ENCODE data around the gene GPR18.
"Not testable (repeated sequence)": the region's sequence is repeated elsewhere in the genome, so short reads cannot be mapped to it uniquely, and the experiment has no call there.

The GPR18 gene

DNA sequence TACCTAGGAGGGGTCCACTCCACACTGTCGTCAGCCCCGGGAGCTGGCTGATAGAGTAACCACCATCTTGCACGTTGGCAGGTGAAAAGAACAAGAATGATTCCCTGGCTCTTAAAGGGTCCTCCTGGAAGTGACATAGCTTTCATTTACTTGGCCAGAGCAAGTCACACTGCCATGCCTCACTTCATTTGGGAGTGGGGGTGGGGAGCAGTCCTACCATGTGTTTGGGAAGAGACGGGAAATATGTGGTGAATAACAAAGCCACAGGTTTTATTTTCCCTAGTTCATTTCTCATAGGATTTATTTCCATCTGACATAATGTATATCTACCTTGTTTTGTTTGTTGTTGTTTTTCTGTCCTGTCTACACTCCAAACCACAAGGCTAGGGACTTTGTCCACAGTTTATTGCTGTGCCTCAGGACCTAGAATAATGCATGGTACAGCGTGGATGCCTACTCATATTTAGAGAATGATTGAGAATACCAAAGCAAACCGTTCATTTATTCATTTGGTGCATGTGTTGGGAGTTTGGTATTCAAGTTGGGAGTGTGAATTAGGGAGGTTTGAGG lies 30.8 kb downstream of the GPR18 start:
- DNase-seq = no peak

DNA sequence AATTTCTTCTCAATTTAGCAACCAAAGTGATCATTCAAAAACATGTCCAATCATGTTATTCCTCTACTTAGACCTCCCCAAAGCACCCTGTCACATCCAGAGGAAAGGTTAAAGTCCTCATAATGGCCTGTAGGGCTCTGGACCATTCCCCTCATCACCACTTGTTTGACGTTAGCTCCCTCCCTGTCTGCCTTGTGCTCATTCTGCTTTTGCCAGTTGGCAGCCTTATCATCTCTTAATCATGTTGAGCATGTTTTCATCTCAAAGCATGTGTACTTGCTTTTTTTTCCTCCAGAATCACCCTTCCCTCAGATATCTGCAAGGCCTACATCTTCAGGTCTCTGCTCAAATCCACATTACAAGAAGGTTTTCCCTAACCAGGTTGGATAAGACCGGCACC lies 31.7 kb downstream of the GPR18 start:
- no peak for DNase-seq

DNA sequence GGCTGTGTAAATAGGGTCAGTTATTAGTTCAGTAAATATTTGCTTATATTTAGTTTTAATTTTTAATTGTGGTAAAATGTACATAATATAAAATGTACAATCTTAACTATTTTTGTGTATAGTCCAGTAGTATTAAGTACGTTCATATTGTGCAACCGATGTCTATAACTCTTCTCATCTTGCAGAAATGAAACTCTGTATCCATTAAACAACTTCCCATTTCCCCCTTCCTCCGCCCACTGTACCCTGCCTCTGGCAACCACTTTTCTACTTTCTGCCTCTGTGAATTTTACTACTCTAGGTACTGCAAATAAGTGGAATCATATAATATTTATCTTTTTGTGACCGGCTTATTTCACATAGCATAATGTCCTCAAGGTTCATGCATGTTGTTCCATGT lies 33.1 kb downstream of the GPR18 start:
- DNase-seq = no peak

DNA sequence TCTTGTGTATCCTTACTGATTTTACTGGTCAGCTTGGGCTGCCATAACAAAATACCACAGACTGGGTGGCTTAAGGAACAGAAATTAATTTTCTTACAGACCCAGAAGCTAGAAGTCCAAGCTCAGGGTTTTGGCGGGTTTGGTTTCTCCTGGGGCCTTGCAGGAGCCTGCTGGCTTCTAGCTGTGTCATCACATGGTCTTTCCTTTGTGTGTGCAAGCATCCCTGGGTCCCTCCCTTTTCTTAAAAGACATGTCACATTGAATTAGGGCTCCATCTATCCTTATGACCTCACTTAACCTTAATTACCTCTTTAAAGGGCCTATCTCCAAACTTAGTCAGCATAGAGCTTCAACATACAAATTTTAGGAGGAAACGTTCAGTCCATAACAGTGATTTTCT lies 34.2 kb downstream of the GPR18 start:
- no peak for DNase-seq

DNA sequence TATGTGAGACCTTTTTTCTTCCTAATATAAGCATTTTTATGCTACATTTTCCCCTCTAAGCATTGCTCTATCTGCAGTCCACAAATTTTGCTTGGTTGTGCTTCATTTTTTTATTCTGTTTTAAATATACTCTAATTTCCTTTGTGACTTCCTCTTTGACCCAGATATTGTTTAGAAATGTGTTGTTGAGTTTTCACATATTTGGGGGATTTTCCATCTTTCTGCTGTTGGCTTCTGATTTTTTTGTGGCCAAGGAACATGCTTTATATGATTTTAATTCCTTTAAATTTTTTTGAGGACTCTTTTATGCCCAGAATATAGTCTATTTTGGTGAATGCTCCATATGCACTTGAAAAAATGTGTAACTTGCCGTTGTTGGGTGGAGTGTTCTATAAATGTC lies 34.6 kb downstream of the GPR18 start:
- DNase-seq = no peak

DNA sequence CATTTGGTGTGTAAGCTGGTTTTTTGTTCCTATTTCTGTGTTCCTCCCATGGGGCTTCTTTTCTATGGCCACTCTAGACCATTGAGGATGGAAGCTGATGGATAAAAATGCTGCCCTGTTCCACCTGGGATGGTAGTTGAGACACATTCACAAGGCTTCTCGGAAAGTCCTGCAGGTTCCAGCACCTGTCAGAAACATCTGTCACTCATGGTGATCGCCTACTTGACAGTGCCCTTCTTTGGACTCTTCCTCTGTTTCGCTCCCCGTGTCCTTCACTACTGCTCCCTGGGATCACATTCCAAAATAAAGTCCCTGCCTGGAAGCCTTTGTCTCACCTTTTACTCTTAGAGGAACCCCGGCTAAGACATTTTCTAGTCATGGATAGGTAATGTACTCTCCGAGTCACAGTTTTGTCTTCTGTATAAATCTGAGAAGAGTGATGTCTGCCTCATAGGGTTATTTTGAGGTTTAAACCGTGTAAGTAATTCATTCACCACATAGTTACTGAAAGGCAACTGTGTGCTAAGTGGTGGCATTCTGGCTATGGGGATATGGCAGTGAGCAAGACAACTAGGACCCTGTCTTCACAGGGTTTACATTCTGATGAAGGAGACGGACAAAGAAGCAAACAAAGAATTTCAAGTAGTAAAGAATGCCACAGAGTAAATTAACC lies 36.5 kb downstream of the GPR18 start:
- no peak for DNase-seq

DNA sequence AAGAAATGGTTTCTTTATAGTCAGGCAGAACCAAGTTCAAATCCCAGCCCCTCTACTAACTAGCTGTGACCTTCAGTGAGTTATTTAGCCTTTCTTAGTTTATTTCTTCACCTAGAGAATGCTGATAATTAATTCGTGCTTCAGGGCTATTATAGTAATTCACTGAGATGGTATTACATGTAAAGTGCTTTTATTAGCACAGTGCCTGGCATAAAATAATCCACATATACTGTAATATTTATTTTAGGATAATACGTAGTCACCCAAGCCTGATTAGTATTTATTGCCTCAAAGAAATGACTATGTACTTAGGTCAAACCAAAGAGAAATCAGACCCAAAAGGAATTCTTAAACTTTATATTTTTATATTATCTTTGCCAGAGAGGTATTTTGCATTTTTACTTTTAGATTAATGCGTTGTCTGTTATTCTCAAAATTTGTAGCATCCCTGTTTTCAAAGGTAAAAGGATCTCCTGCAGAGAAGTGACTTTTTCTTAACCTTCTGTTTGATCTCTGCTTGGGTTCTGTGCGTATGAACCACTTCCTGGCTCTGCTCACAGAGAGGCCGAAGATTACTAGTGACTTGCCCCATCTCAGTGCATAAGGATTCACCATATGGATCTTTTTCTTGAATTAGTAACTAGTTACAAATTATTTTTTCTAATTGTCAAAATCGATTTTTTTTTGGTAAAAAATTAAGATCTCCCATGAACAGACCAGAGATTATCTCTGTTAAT lies 37.8 kb downstream of the GPR18 start:
- DNase-seq = no peak

DNA sequence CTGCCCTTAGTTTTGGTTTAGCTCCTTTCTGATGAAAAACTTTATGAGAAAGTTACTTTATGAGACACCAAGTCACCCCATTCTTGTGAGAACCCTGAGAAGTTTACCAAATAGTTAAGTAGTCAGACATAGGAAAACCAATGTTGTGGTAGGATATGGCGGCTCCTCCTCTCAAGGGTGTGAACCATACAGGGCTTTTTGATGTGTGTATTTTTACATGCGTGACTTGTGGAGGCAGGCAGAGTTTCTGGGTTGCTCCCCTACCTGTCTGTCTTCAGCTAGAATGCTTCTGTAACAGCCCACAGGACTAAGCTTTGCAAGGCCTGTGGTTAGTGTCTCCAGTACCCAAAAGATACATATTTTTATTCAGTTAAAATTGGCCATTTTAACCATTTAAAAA lies 39.2 kb downstream of the GPR18 start:
- no peak for DNase-seq

DNA sequence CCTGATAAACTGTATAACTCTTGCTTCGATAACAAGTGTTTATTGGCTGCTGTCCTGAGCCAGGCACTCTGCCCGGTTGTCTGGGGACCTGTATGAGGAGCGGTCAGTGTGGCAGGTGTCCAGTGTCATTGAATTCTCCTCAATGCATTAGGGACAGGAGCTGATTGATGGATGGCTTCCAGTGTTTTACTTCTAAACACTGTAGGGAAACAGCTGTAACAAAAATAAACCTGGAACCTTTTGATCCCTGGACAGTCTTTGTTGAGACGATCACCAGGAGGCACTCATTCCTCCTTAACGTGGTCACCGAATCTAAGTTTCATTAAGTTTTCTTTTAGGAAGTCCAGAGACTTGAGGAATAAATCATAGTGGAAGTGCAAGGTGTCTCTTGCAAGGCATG lies 39.6 kb downstream of the GPR18 start:
- DNase-seq = no peak

DNA sequence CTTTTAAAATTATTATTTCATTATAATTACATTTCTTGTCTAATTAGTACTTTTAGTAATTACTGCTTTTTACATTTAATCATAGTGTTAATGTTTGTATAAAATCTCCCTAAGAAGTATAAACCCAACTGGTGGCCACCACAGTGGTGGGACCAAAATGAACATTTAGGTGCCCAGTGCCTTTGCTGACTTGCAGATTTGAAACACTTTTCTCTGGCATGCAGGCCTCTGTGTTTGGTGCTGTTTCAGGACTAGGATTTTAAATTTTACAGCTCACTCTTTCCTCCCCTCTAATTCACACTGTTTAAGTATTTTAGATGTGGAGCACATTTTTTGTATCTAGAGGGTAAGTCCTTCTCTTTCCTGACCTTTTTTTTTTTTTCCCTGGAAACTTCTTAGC lies 40.1 kb downstream of the GPR18 start:
- no peak for DNase-seq

DNA sequence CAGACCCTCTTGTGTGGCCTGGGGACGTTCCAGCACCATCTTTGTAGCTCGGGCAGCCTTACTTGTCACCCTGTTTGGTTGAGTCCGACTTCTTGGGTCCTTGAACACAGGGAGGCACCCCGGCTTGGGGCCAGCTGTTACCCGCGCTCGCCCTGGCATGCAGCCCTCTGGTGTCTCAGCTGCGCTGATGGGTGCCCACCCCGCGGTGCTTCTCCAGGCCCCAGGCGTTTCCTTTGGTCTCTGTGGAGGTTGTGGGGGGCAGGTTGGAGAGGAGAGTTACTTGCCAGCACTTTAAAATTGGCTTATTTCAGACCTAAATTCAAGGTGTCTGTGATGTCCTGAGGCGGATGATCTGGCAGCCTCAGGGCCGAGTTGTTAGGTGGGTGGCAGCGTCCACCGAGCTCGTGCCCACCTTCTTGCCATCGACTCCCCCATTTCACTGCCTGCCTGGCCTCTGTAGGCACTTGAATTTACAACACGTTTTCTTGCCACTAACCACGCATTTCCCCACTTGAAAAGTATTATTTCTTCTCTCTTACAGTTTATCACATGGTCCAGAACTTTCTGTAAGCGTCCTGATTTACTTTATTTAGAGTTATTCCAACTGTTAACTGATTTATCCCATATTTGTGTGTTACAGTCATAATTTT lies 40.6 kb downstream of the GPR18 start:
- DNase-seq = no peak

DNA sequence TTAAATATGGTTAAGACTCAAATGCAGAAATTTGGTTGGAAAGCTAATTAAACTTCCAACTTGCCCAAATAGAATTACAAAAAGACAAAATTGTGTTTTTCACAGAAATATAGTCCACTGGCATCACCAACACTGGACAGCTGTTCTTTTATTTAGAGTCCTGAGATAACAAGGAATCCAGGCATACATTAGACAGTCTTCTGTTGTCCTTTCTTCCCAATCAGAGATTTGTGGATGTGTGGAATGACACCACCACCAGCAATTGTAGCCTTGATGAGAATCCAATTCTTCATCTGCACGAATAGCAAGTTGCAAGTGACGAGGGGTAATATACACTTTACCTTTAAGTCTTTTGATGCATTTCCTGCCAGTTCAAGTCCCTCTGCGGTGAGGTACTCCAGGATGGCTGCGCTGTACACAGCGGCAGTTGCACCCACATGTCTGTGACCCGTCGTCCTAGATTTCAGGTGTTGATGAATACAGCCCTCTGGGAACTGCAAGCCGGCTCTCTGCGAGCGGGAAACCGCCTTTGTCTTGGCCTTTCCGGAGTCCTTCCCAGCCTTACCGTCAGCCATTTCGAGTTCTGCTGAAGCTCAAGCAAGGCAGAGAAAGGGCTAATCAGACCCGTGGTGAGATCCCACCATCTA lies 42.9 kb downstream of the GPR18 start:
- DNase-seq = no peak

DNA sequence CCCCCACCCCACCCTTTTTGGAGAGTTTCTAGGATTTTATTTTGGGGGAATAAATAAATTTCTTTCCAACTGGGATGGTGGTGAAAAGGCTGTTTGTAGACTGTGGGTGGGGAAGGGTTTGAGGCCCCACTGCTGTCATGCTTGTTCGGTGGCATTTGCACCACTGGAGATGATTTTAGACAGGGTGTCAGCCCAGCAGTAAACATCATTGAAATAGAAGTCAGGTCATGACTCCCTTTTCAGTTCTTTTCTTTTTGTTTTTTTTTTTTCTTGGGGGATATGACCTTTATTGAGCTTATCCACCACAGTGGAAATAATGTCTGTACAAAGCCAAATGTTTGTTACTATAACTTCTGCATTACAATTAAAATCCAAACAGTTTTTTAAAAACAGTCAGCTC lies 43.4 kb downstream of the GPR18 start:
- DNase-seq = no peak

DNA sequence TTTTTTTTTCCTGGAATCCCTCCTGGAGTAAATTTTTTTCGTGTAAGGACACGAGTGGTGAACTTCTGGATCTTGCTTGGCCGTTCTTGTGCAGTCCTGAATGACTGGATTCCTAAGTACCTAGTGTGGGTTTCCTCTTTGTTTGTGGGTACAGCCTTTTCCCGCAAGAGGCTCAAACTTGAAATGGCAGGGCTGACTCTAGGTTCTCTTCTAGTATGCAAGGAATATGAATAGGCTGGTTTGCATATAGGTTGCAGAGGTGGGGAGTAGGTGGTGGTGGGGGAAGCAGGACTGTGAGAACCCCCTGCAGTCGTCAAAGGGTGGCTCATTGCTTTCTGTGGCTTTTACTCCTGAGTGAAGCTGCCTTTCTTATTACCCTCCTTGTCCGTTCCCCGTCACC lies 43.9 kb downstream of the GPR18 start:
- peak; percentile 37 for DNase-seq

DNA sequence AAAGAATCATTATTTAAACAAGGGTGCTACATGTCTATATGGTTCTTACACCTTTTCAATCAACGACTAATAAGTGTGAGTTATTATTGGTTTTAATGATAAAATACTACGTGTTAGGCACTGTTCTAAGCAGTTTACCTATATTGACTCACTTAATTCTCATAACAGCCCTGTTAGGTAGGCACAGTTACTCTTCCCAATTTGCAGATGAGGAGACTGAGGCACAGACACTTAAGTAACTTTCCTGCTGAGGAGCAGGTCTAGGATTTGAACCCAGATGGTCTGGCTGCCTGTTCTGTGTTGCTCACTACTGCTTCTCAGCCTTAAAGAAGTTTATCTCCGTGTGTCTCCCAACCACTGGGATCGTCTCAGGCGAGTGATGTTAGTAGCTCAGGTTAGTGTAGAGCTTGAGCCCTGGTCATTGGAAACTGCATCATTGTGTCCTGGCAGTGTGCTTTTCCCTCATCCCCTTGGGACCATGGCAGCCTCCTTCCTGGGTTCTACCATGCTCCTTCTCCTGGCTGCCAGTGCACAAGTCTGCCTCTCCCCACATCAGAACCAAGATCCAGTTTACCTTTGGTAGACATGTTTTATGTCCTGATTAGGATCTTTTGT lies 46.7 kb downstream of the GPR18 start:
- DNase-seq = no peak

DNA sequence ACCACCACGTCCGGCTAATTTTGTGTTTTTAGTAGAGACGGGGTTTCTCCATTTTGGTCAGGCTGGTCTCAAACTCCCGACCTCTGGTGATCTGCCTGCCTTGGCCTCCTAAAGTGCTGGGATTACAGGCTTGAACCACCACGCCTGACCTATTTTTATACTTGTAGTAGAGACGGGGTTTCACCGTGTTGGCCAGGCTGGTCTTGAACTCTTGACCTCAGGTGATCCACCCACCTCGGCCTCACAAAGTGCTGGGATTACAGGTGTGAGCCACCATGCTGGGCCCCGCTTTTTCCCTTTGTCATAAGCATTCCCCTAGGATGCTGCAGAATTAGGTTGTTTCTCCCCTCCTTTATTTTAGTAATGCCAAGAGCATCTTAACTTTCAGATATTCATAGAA lies 47.6 kb downstream of the GPR18 start:
- DNase-seq = not testable (repeated sequence)

DNA sequence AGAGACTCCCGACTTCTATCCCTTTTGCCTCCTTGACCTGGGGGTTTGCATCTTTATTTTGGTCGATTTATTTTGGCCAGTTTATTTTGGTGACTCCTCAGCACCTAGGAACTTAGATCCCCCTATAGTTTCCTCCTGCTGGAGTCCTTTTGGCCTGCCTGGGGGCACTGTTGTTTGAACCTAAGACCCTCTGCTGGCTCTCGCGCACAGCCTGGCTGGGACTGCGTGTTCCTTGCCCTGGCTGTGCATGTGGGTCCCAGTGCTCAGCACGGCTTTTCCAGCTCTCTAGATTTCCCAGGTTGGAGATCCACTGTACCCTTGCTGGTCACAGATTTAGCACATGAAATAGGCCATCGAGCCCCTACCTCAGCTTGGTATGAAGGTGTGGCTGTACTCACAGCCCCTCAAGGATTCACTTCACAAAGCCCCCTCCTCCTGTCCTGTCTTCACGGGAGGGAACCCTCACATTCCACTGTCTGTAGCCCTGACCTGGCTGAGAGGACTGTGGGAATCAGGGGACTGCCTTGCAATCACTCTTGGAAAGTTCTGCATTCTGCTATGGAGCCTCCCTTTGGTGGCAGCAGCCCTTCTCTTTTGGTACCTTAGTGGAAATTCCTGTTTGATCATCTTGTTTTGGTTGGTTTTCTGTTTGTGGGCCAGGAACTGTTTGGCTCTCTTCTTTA lies 49.2 kb downstream of the GPR18 start:
- no peak for DNase-seq

DNA sequence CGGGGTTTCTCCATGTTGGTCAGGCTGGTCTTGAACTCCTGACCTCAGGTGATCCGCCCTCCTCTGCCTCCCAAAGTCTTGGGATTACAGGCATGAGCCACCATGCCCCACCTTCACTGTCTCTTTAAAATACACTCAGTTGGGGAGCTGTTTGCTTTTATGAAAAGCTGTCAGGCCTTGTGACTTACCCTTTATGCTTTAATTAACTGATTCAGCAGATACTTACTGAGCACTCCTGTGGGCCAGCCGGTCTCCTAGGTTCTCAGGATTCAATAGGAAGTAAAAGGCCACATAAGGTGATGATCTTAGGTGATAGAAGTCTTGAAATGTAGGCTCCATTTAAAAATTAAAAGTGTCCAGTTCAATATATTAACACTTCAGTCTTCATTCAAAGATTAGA lies 50.0 kb downstream of the GPR18 start:
- DNase-seq = no peak

DNA sequence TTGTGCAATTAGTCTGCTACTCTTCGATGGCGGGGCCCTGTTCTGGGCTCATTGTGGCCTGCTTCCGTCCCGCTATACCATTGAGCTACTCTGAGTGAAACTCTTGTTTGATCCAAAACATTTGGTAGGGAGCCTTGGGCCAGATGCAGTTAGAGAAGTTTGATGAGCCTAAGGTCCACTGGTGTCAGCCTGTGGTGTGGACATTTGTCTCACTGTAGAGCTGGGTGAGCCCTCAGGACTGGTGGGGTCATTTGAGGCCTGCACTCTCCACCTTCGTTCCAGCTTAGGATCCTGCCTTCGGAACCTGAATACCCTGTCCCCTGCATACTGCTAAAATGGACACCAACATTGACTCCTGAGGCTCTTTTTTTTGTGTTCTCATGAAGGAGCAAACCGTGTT lies 50.7 kb downstream of the GPR18 start:
- DNase-seq = no peak

DNA sequence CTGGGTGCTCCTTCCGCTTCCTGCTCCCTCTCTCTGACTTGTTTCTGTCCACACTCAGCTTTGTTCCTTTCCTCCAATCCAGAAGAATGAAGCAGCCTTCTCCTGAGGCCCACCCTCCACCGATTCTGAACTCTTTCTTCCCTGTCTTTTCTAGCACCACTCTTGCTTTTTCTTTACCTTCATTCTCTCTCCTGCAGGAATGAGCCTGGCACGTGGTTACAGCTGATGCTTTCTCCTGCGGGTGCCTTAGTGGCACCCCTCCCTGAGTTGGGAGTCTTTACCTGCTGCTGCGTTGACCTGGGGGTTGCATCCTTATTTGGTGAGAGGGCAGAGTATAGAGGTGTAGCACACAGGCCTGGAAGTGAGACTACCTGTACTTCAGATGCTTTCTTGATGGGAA lies 51.3 kb downstream of the GPR18 start:
- no peak for DNase-seq

DNA sequence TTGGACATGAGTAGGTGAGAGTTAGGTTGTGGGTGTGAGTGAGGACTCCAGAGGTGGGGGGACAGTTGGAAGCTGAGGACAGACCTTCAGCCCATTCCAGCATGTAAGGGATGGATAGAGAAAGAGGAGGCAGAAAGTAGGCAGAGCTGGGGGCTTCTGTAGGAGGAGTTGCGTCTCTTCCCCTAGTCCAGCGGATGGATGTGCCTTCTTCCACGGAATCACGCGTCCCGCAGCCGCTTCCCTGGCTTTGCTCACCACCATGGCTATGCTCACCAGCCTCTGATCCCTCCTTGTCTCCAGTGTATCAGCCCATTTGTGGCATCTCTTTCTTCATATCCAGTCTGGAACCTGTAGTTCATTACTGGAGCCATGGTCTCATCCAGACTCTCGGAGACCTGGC lies 52.0 kb downstream of the GPR18 start:
- DNase-seq = no peak

DNA sequence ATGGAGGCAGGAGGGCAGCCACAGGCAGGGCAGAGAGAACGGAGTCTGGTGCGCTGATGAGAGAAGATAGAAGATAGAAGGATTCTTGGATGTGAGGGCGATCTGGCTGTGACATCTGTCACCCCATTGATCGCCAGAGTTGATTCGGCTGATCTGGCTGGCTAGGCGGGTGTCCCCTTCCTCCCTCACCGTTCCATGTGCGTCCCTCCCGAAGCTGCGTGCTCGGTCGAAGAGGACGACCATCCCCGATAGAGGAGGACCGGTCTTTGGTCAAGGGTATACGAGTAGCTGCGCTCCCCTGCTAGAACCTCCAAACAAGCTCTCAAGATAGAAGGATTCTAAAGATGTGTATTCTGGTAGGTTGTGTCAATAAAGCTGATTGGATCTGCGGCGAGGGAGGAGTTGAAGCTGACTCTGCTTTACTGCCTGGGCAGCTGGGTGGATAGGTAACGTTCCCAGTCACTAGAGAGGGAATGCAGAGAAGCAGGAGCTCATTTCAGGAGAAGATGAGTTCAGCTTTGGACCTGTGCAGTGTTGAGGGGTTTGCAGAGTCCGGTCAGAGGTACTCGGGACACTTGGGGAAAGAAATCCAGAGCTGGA lies 52.5 kb downstream of the GPR18 start:
- no peak for DNase-seq
